Measurements from ENCODE around the gene GAMT. TPM values are rescaled to one million over a fixed set of nuclear protein-coding genes. Genes with fewer than 3 reads are reported as not detected.

The GAMT gene
- total RNA-seq, 1 donor, result 23.3 TPM

- H3K4me3 ChIP-seq (ENCODE audit: low read depth, low read length), result peak overlapping the region; percentile 91
- no peak for DNase-seq (ENCODE audit: low read depth)
- TF ChIP-seq, protein P1, sequence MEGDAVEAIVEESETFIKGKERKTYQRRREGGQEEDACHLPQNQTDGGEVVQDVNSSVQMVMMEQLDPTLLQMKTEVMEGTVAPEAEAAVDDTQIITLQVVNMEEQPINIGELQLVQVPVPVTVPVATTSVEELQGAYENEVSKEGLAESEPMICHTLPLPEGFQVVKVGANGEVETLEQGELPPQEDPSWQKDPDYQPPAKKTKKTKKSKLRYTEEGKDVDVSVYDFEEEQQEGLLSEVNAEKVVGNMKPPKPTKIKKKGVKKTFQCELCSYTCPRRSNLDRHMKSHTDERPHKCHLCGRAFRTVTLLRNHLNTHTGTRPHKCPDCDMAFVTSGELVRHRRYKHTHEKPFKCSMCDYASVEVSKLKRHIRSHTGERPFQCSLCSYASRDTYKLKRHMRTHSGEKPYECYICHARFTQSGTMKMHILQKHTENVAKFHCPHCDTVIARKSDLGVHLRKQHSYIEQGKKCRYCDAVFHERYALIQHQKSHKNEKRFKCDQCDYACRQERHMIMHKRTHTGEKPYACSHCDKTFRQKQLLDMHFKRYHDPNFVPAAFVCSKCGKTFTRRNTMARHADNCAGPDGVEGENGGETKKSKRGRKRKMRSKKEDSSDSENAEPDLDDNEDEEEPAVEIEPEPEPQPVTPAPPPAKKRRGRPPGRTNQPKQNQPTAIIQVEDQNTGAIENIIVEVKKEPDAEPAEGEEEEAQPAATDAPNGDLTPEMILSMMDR (IDR thresholded peaks at IDR 0.05; ENCODE audit: insufficient read depth, low read depth, low read length), result no peak
Observed at GRCh38 chr19:1438933-1439354, 37.6 kb upstream of the GAMT start.

DNA sequence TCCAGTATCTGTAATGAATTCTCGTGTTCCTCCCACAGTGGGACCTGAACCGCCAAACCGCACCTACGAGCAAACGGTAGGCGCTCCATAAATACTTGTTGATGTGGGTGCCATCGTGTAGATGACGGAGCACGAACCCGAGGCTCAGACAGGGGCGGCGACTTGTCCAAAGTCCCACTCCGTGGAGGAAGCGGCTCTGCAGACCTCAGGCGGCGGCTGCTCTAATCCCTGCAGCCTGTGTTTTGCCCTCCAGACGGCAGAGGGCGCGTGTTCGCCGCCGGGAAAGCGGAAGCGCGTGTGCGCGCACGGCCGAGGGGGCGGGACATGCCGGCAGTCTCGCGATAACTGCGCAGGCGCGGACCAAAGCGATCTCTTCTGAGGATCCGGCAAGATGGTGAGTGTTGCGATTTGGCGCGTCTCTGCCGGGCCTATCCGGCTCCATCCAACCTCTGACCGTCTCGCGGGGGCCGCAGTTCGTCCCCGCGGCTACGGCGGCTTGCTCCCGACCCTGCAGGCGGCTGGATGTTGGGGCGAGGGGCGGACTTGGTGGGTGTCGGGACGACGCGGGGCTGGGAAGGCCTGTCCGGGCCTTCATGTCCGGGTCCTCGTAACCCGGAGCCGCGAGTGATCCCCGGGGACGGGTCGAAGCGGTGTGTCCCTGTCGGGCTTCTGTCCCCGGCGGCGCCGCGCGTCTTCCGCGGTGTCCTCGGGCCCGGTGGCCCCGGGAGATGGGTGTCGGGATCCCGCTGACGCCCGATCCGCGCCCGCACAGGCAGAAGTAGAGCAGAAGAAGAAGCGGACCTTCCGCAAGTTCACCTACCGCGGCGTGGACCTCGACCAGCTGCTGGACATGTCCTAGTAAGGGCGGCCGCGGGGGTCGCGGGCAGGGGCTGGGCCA is 36.9 kb upstream of the GAMT start, which contains the start of gene RPS15:
TSS of gene RPS15 (plus strand) at position 362 of the 898 bp plus-strand sequence. CDS start at position 392, 30 bp downstream.
- DNase-seq (ENCODE audit: low read depth), result peak; percentile 97
- TF ChIP-seq, protein P1 (IDR thresholded peaks at IDR 0.05; ENCODE audit: insufficient read depth, low read depth, low read length), result peak; percentile 83
- peak within 1 kb of the TSS; percentile 91 for H3K4me3 ChIP-seq (ENCODE audit: low read depth, low read length)

GRCh38 chr19:1437609-1438008 is 36.3 kb upstream of the GAMT start:
- no peak for DNase-seq (ENCODE audit: low read depth)
- H3K4me3 ChIP-seq (ENCODE audit: low read depth, low read length), result peak overlapping the region; percentile 91
- TF ChIP-seq, protein P1 (IDR thresholded peaks at IDR 0.05; ENCODE audit: insufficient read depth, low read depth, low read length), result no peak

DNA sequence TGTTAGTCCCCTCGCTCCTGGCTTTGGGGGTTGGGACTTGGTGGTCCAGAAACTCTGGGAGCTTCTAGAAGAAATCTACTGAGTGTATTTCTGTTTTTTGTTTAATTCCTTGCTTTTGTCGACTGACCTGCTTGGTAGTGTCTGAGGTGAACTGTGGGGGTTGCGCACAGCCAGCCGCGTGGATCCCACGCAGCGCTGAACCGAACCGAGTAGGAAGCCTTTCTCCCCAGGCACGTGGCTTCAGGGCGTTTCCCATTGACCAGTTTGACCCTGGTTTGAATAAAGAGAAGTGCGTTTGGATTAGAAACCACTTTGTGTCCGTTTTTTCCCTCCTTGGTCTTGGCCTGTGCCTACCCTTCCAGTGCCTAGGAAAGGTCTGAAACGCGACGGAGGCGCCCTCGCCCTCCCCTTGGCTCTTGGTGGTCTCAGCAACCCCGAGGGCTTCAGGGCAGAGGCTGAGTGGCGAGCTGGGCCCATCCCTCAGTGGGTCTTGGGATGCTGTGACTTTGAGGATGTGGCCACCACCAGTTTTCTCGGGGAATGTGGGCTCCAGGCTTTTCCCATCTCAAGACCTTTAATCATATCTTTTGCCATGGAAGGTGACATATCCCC is 34.1 kb upstream of the GAMT start:
- no peak for DNase-seq (ENCODE audit: low read depth)
- TF ChIP-seq, protein P1 (IDR thresholded peaks at IDR 0.05; ENCODE audit: insufficient read depth, low read depth, low read length), result no peak
- no peak overlapping the region for H3K4me3 ChIP-seq (ENCODE audit: low read depth, low read length)

DNA sequence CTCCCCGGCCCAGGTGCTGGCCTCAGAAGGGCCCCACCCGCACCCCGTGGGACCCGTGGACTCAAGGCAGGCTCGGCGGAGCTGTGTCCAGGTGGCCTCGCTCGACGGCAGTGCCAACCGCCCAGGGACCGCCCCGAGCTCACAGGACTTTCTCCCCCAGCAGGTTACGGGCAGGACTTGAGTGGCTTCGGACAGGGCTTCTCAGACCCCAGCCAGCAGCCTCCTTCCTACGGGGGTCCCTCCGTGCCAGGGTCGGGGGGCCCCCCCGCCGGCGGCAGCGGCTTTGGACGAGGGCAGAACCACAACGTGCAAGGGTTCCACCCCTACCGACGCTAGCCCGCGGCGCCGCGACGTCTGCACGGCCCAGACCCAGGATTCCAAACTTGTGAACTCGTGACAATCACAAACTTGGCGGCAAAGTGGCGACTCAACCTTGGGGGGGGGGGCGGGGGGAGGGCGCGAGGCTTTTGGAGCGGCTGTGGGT is 33.3 kb upstream of the GAMT start:
- no peak overlapping the region for H3K4me3 ChIP-seq (ENCODE audit: low read depth, low read length)
- no peak for DNase-seq (ENCODE audit: low read depth)
- TF ChIP-seq, protein P1 (IDR thresholded peaks at IDR 0.05; ENCODE audit: insufficient read depth, low read depth, low read length), result no peak

- TF ChIP-seq, protein P1 (IDR thresholded peaks at IDR 0.05; ENCODE audit: insufficient read depth, low read depth, low read length), result no peak
- H3K4me3 ChIP-seq (ENCODE audit: low read depth, low read length), result no peak overlapping the region
Observed at GRCh38 chr19:1434040-1434366, 32.7 kb upstream of the GAMT start.

More at GRCh38 chr19:1434040-1434366, 32.7 kb upstream of the GAMT start:
- no peak for DNase-seq (ENCODE audit: low read depth)
